HG02973 (cell line): ENCODE data around the gene TUBGCP2.

Experiments
- ATAC-seq: cut with Tn5 transposase; IDR thresholded peaks from one replicate; pipeline ENCODE4 v1.9.1; 2021; ENCODE audit warnings: moderate library complexity; ENCODE audit not compliant: unreplicated experiment

TUBGCP2 gene

GRCh38 chr10:133231946-133232574 lies 76.6 kb downstream of the TUBGCP2 start:
- no peak for ATAC-seq

- no peak for ATAC-seq
Measured at GRCh38 chr10:133231244-133231945, 77.3 kb downstream of the TUBGCP2 start.

- ATAC-seq: no peak
Measured at GRCh38 chr10:133230387-133231195, 78.1 kb downstream of the TUBGCP2 start.

- ATAC-seq: no peak
Measured at GRCh38 chr10:133230044-133230361, 78.7 kb downstream of the TUBGCP2 start, which contains the start of gene UTF1. Gene UTF1 (plus strand): TSS chr10:133230217. CDS start chr10:133230289, 72 bp downstream.

GRCh38 chr10:133229265-133230043 lies 79.2 kb downstream of the TUBGCP2 start:
- ATAC-seq: no peak
